HUES6 (cell line): ENCODE measurements around the gene CAPN10.

ENCODE experiments used
- H3K27ac ChIP-seq: 2 replicates; pipeline ENCODE4 v1.7.0; 2013; ENCODE audit warnings: low read depth, mild to moderate bottlenecking, low read length, inconsistent platforms
- H3K27me3 ChIP-seq: 2 replicates; pipeline ENCODE4 v1.6.1; 2013; ENCODE audit warnings: low read length; ENCODE audit not compliant: control insufficient read depth, insufficient read depth
- H3K36me3 ChIP-seq: 2 replicates; pipeline ENCODE4 v1.6.1; 2013; ENCODE audit warnings: low read length; ENCODE audit not compliant: control insufficient read depth, insufficient read depth
- H3K4me1 ChIP-seq: 2 replicates; pipeline ENCODE4 v1.6.1; 2013; ENCODE audit warnings: low read length; ENCODE audit not compliant: control insufficient read depth, insufficient read depth
- H3K4me3 ChIP-seq: 2 replicates; pipeline ENCODE4 v1.5.1; 2013; ENCODE audit warnings: low read depth, low read length
- H3K9ac ChIP-seq: one replicate; pipeline ENCODE4 v1.6.1; 2013; ENCODE audit warnings: mild to moderate bottlenecking, low read length
- H3K9me3 ChIP-seq: 2 replicates; pipeline ENCODE4 v1.6.1; 2013; ENCODE audit warnings: low read depth, low read length; ENCODE audit not compliant: control insufficient read depth, insufficient read depth

Gene CAPN10

GRCh38 chr2:240593026-240593702 lies 6.6 kb downstream of the CAPN10 start:
- no peaks in the 10 kb centered on the region for H3K9me3 ChIP-seq
- no peak overlapping the region for H3K27ac ChIP-seq
- H3K9ac ChIP-seq = no peak overlapping the region
- H3K36me3 ChIP-seq = peaks cover 63% of the 10 kb centered on the region
- no peaks in the 10 kb centered on the region for H3K4me1 ChIP-seq
- H3K4me3 ChIP-seq = no peak overlapping the region
- H3K27me3 ChIP-seq = no peaks in the 10 kb centered on the region

GRCh38 chr2:240593703-240594451 lies 7.3 kb downstream of the CAPN10 start:
- Histone ChIP-seq H3K9me3 (no peaks in the 10 kb centered on the region), H3K27ac (no peak overlapping the region), H3K4me3 (no peak overlapping the region), H3K27me3 (no peaks in the 10 kb centered on the region), H3K36me3 (peaks cover 68% of the 10 kb centered on the region), H3K4me1 (no peaks in the 10 kb centered on the region), H3K9ac (no peak overlapping the region)

GRCh38 chr2:240594511-240595380 lies 8.2 kb downstream of the CAPN10 start:
- Histone ChIP-seq H3K9me3 (no peaks in the 10 kb centered on the region), H3K36me3 (peaks cover 71% of the 10 kb centered on the region), H3K4me3 (no peak overlapping the region), H3K27ac (no peak overlapping the region), H3K27me3 (no peaks in the 10 kb centered on the region), H3K9ac (no peak overlapping the region), H3K4me1 (no peaks in the 10 kb centered on the region)

GRCh38 chr2:240595381-240596079 lies 9.0 kb downstream of the CAPN10 start:
- Histone ChIP-seq H3K9me3 (no peaks in the 10 kb centered on the region), H3K36me3 (peaks cover 68% of the 10 kb centered on the region), H3K27ac (no peak overlapping the region), H3K27me3 (no peaks in the 10 kb centered on the region), H3K9ac (no peak overlapping the region), H3K4me1 (no peaks in the 10 kb centered on the region), H3K4me3 (no peak overlapping the region)

- peaks cover 64% of the 10 kb centered on the region for H3K36me3 ChIP-seq
- no peak overlapping the region for H3K4me3 ChIP-seq
- no peaks in the 10 kb centered on the region for H3K27me3 ChIP-seq
- no peaks in the 10 kb centered on the region for H3K9me3 ChIP-seq
- no peaks in the 10 kb centered on the region for H3K4me1 ChIP-seq
- H3K9ac ChIP-seq = no peak overlapping the region
- H3K27ac ChIP-seq = no peak overlapping the region
Measured at GRCh38 chr2:240596080-240596460, 9.5 kb downstream of the CAPN10 start.

GRCh38 chr2:240596491-240596931 lies 10.0 kb downstream of the CAPN10 start:
- Histone ChIP-seq H3K4me3 (no peak overlapping the region), H3K9me3 (no peaks in the 10 kb centered on the region), H3K27me3 (no peaks in the 10 kb centered on the region), H3K36me3 (peaks cover 61% of the 10 kb centered on the region), H3K27ac (no peak overlapping the region), H3K4me1 (no peaks in the 10 kb centered on the region), H3K9ac (no peak overlapping the region)

- peaks cover 56% of the 10 kb centered on the region for H3K36me3 ChIP-seq
- H3K4me1 ChIP-seq = no peaks in the 10 kb centered on the region
- no peaks in the 10 kb centered on the region for H3K9me3 ChIP-seq
- no peak overlapping the region for H3K27ac ChIP-seq
- H3K4me3 ChIP-seq = no peak overlapping the region
- H3K27me3 ChIP-seq = no peaks in the 10 kb centered on the region
- H3K9ac ChIP-seq = no peak overlapping the region
Measured at GRCh38 chr2:240597054-240597418, 10.5 kb downstream of the CAPN10 start.

- Histone ChIP-seq H3K9ac (no peak overlapping the region), H3K27ac (no peak overlapping the region), H3K4me3 (no peak overlapping the region), H3K36me3 (peaks cover 51% of the 10 kb centered on the region), H3K9me3 (no peaks in the 10 kb centered on the region), H3K4me1 (no peaks in the 10 kb centered on the region), H3K27me3 (no peaks in the 10 kb centered on the region)
Measured at GRCh38 chr2:240597419-240598181, 11.1 kb downstream of the CAPN10 start.

GRCh38 chr2:240598311-240598911 lies 11.9 kb downstream of the CAPN10 start:
- Histone ChIP-seq H3K36me3 (peaks cover 46% of the 10 kb centered on the region), H3K27me3 (no peaks in the 10 kb centered on the region), H3K9me3 (no peaks in the 10 kb centered on the region), H3K9ac (no peak overlapping the region), H3K27ac (no peak overlapping the region), H3K4me3 (no peak overlapping the region), H3K4me1 (no peaks in the 10 kb centered on the region)

GRCh38 chr2:240599141-240599583 lies 12.6 kb downstream of the CAPN10 start:
- Histone ChIP-seq H3K9ac (no peak overlapping the region), H3K27me3 (no peaks in the 10 kb centered on the region), H3K36me3 (peaks cover 41% of the 10 kb centered on the region), H3K4me3 (no peak overlapping the region), H3K9me3 (no peaks in the 10 kb centered on the region), H3K27ac (no peak overlapping the region), H3K4me1 (peaks cover 2% of the 10 kb centered on the region; the same call in 1 of the 2 replicates)
